ENCODE measurements around the gene BPI.

DNA sequence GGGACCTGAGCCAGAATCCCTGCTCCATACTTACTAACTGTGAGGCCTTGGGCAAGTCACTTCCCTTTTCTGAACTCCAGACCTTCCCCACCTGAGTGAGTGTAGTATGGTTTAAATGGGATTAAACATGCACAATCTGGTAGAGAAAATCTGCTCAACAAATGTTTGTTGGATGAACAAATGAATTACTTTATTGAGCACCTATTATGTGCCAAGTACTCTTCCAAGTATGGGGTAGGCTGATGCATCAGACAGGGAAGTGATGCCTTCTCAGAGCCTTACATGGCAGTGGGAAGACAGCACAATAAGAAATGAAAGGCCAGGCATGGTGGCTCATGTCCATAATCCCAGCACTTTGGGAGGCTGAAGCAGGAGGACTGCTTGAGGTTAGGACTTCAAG, 27.3 kb downstream of the BPI start:
- TF ChIP-seq, protein P1, sequence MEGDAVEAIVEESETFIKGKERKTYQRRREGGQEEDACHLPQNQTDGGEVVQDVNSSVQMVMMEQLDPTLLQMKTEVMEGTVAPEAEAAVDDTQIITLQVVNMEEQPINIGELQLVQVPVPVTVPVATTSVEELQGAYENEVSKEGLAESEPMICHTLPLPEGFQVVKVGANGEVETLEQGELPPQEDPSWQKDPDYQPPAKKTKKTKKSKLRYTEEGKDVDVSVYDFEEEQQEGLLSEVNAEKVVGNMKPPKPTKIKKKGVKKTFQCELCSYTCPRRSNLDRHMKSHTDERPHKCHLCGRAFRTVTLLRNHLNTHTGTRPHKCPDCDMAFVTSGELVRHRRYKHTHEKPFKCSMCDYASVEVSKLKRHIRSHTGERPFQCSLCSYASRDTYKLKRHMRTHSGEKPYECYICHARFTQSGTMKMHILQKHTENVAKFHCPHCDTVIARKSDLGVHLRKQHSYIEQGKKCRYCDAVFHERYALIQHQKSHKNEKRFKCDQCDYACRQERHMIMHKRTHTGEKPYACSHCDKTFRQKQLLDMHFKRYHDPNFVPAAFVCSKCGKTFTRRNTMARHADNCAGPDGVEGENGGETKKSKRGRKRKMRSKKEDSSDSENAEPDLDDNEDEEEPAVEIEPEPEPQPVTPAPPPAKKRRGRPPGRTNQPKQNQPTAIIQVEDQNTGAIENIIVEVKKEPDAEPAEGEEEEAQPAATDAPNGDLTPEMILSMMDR (IDR thresholded peaks at IDR 0.05), result no peak
- no peak for TF ChIP-seq ZFX (IDR thresholded peaks at IDR 0.05; ENCODE audit: borderline replicate concordance)

All from 22Rv1 (cell line).